BJ (cell line): ENCODE results near the gene UNC119. TPM values are rescaled to one million over a fixed set of nuclear protein-coding genes. Genes with fewer than 3 reads are reported as not detected.

Source experiments
- CTCF ChIA-PET: fragments of 350-600 bp; formaldehyde crosslinking; extraction: SDS; loops from one replicate; lab custom pipeline; 2021; ENCODE audit warnings: antibody characterized with exemption, inconsistent platforms; lab: Yijun Ruan, JAX
- POLR2A ChIA-PET: fragments of 300-600 bp; sonication (Branson Sonifier 250); formaldehyde crosslinking; extraction: SDS; loops from one replicate; lab custom pipeline; 2021; ENCODE audit warnings: antibody characterized with exemption; lab: Charles Lee
- DNase-seq: peaks from one replicate; pipeline ENCODE4 v3.0.0-alpha.2; 2011; ENCODE audit warnings: low read depth
- H3K27me3 ChIP-seq: 2 replicates; pipeline ENCODE4 v1.6.0; 2011; ENCODE audit warnings: low read length; ENCODE audit not compliant: control insufficient read depth, insufficient read depth
- H3K36me3 ChIP-seq: 2 replicates; pipeline ENCODE4 v1.5.1; 2011; ENCODE audit warnings: low read length; ENCODE audit not compliant: control insufficient read depth, insufficient read depth
- H3K4me3 ChIP-seq: 2 replicates; pipeline ENCODE4 v1.5.1; 2011; ENCODE audit warnings: low read depth, mild to moderate bottlenecking, control low read depth, low read length
- CTCF ChIP-seq: IDR thresholded peaks from 2 replicates; pipeline ENCODE4 v1.5.1; 2011; ENCODE audit warnings: low read depth, mild to moderate bottlenecking, control low read depth, inconsistent platforms, low read length, moderate library complexity; ENCODE audit not compliant: insufficient read depth
- polyA plus RNA-seq: library from polyadenylated mRNA; depleted of rRNA; stranded (reverse); fragments of >200 nt; gene quantifications from 2 replicates; pipeline ENCODE4 v1.2.3, GENCODE V29; 2011

UNC119 gene
- polyA plus RNA-seq, 1 experiment: 150 TPM

- H3K36me3 ChIP-seq: peaks cover 15% of the 10 kb centered on the region
- POLR2A ChIA-PET: no interaction called here
- H3K27me3 ChIP-seq: no peaks in the 10 kb centered on the region
- DNase-seq: no peak
- H3K4me3 ChIP-seq: peak overlapping the region; percentile 55
- CTCF ChIA-PET: interaction anchor here (1.0 to 6.4 kb wide), 6 partner anchors 11 to 65 kb away, joined by 3 to 27 read pairs (median 5); no protein-coding TSS in a partner anchor
- TF ChIP-seq CTCF: no peak
Observed at GRCh38 chr17:28551421-28552175, 826 bp downstream of the UNC119 start.

- ChIA-PET POLR2A (no interaction called here), CTCF (interaction anchor here (1.0 to 6.4 kb wide), 6 partner anchors 11 to 66 kb away, joined by 3 to 27 read pairs (median 5); no protein-coding TSS in a partner anchor)
- H3K27me3 ChIP-seq: no peaks in the 10 kb centered on the region
- peaks cover 13% of the 10 kb centered on the region for H3K36me3 ChIP-seq
- no peak overlapping the region for H3K4me3 ChIP-seq
- no peak for DNase-seq
- no peak for TF ChIP-seq CTCF
Observed at GRCh38 chr17:28550858-28551257, 1.6 kb downstream of the UNC119 start.

DNA sequence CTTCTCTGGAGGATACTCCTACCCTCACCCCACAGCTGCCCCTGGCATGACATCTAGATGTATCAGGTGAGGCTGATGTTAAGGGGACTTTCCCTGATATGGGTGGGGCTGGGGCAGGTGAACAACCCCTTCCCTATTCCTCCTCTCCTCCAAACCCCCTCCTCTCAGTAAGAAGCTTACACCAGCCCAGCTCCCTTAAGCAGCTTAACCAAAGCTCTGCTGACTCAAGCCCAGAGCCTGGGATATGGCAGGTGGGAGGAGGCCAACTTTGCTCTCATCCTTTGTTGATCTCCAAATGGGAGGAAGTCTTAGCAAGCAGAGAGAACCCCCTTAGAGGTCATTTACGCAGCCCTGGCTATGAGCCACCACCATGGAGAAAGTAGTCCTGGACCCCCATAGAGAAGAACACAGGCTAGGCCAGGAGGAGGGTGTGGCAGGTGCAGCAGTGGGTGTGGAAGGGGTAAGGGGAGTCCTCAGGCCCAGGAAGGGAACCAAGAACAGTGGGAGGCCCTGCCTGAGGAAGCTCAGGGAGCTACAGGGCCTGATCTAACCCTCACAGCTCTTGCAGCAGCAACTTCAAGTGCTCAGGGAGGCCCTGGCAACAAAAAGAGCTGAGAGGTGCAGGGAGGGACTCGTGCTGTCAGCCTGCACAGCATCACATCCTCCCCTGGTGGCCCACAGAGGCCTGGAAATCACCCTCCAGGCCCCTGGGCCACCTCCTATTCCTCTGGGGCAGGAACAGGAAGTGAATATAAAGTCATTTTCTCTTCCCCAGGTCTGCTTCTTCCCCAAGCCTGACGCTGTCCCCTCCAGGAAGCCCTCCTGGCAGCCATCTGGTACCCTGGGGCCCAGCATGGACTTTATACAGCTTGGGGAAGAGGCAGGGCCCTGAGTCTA lies 2.9 kb downstream of the UNC119 start:
- no peak overlapping the region for H3K4me3 ChIP-seq
- H3K36me3 ChIP-seq: peaks cover 13% of the 10 kb centered on the region
- no peak for TF ChIP-seq CTCF
- CTCF ChIA-PET: interaction anchor here (0.6 to 6.4 kb wide), 11 partner anchors 10 to 204 kb away, joined by 3 to 45 read pairs (median 5); partner anchors contain the start of genes ALDOC and PIGS
- POLR2A ChIA-PET: no interaction called here
- no peak for DNase-seq
- no peaks in the 10 kb centered on the region for H3K27me3 ChIP-seq

DNA sequence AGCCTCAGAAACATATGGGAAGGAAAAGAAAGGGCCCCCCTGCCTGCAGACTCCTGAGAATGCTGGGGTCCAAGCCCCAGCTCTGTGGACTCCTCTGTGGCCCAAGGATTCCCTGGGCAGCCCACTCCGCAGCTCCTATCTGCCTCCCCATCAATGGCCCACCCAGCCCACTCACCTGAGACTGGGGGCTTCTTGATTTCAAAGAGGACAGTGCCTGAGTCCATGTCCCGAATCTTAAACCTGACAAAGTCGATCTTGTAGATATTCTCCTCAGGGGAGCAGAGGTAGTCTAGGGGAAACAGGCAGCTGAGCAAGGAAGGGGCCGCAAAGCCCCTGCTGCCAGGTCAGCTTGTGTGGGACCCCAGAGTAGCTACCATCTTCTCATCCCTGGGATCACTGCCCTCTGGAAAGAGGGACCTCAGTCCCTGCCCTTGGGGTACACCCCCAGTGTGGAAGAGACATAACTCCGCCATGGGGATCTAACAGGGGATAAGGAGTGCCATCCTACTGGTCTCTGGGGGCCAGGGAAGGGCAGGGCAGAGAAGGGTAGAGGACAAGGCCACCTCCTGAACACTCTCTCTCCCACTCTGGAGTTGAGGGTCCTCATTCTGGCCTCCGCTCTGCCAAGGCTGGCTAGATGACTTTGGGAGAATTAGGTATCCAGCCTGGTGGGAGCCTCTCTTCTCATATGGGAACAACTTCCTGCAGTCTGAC lies 3.9 kb downstream of the UNC119 start:
- H3K36me3 ChIP-seq: peaks cover 7% of the 10 kb centered on the region
- CTCF ChIA-PET: interaction anchor here (0.6 to 6.4 kb wide), 12 partner anchors 12 to 76 kb away, joined by 3 to 45 read pairs (median 6); partner anchors contain the start of genes ALDOC and PIGS
- H3K27me3 ChIP-seq: no peaks in the 10 kb centered on the region
- POLR2A ChIA-PET: no interaction called here
- no peak for TF ChIP-seq CTCF
- H3K4me3 ChIP-seq: no peak overlapping the region
- DNase-seq: no peak
